Caco-2 (cell line): ENCODE measurements around the gene ATP23. TPM values are rescaled to one million over a fixed set of nuclear protein-coding genes. Genes with fewer than 3 reads are reported as not detected.
A peak's percentile ranks its signal among the peaks of the same experiment; 100 is the strongest.

Source experiments
- BruUV-seq: library from RNA; stranded (reverse); fragments of 400-500 nt; replicated peaks from 2 replicates; lab custom pipeline; 2021; lab: Mats Ljungman, UMichigan
- CTCF ChIA-PET: fragments of 300-600 bp; sonication (Branson Sonifier 250); formaldehyde crosslinking; loops from one replicate; lab custom pipeline; 2022; ENCODE audit warnings: antibody characterized with exemption; lab: Charles Lee
- POLR2A ChIA-PET: fragments of 300-600 bp; sonication (Branson Sonifier 250); formaldehyde crosslinking; loops from one replicate; lab custom pipeline; 2022; ENCODE audit warnings: antibody characterized with exemption; lab: Charles Lee
- DNase-seq, 2 experiments: peaks; one replicate each; pipeline versions ENCODE4 v3.0.0 to v3.0.0-alpha.2; 2020 to 2022
- H3K27me3 ChIP-seq: replicated peaks from 2 replicates; pipeline ENCODE4 v1.6.0; 2011; ENCODE audit warnings: low read length; ENCODE audit not compliant: control insufficient read depth, insufficient read depth
- H3K36me3 ChIP-seq: 2 replicates; pipeline ENCODE4 v1.5.1; 2011; ENCODE audit warnings: low read length; ENCODE audit not compliant: control insufficient read depth, insufficient read depth
- H3K4me1 ChIP-seq: fragments of 250-450 bp; sonication (Bioruptor Pico); 2 replicates; pipeline ENCODE4 v1.5.1; 2020; ENCODE audit warnings: mild to moderate bottlenecking
- H3K4me3 ChIP-seq: 2 replicates; pipeline ENCODE4 v1.5.1; 2011; ENCODE audit warnings: low read depth, mild to moderate bottlenecking, control low read depth, low read length
- H3K9me3 ChIP-seq: fragments of 250-450 bp; sonication (Bioruptor Pico); 2 replicates; pipeline ENCODE4 v1.5.1; 2020; ENCODE audit warnings: mild to moderate bottlenecking, moderate library complexity
- H3K27ac Mint-ChIP-seq: one replicate; pipeline ENCODE4 v1.8.0; 2022; ENCODE audit warnings: mixed read lengths; ENCODE audit not compliant: unreplicated experiment
- H3K27me3 Mint-ChIP-seq: one replicate; pipeline ENCODE4 v1.8.0; 2022; ENCODE audit warnings: mixed read lengths; ENCODE audit not compliant: insufficient read depth, unreplicated experiment
- H3K36me3 Mint-ChIP-seq: one replicate; pipeline ENCODE4 v1.8.0; 2022; ENCODE audit warnings: mild to moderate bottlenecking, mixed read lengths; ENCODE audit not compliant: insufficient read depth, unreplicated experiment
- H3K4me1 Mint-ChIP-seq: one replicate; pipeline ENCODE4 v1.8.0; 2022; ENCODE audit warnings: low read depth, mixed read lengths; ENCODE audit not compliant: unreplicated experiment
- H3K4me3 Mint-ChIP-seq: one replicate; pipeline ENCODE4 v1.8.0; 2022; ENCODE audit warnings: mild to moderate bottlenecking, moderate library complexity, mixed read lengths; ENCODE audit not compliant: unreplicated experiment
- H3K9me3 Mint-ChIP-seq: one replicate; pipeline ENCODE4 v1.8.0; 2022; ENCODE audit warnings: mixed read lengths; ENCODE audit not compliant: unreplicated experiment
- CTCF ChIP-seq, 2 experiments: fragments of 200-600 bp in 1 of 2; IDR thresholded peaks; 1 replicate in 1 of 2; 2 replicates in 1 of 2; pipeline versions ENCODE4 v1.5.1 to v1.8.0; 2011 to 2022; ENCODE audit warnings: antibody characterized with exemption in 1 of 2, control low read depth in 1 of 2, inconsistent platforms in 1 of 2, low read depth in 1 of 2, low read length in 1 of 2, mild to moderate bottlenecking in 1 of 2, moderate library complexity in 1 of 2; ENCODE audit not compliant: insufficient read depth in 1 of 2, severe bottlenecking in 1 of 2, unreplicated experiment in 1 of 2
- intact Hi-C: fragments of 100-400 bp; cut with micrococcal nuclease; formaldehyde crosslinking; loops from one replicate; pipeline ENCODE4 v1.10.0; 2022; ENCODE audit not compliant: unreplicated experiment
- total RNA-seq: library from RNA; stranded (reverse); gene quantifications from 2 replicates; pipeline ENCODE4 v1.2.3, GENCODE V29; 2022

ATP23 gene
- total RNA-seq, 1 experiment from 2014 or later = 6.6 TPM

- ChIA-PET CTCF (interaction anchor here (0.5 to 1.0 kb wide), 3 partner anchors 8 to 97 kb away, joined by 3 to 10 read pairs (median 5); no protein-coding TSS in a partner anchor), POLR2A (interaction anchor here (1.4 kb wide), 1 partner anchor 56 kb away, joined by 3 read pairs; the partner anchor contains the start of gene CTDSP2)
- intact Hi-C loops = no loop called here
- Mint-ChIP-seq H3K9me3 (no peaks in the 10 kb centered on the region), H3K4me1 (peaks cover 16% of the 10 kb centered on the region), H3K27me3 (peaks cover 13% of the 10 kb centered on the region), H3K27ac (no peak overlapping the region), H3K36me3 (no peaks in the 10 kb centered on the region), H3K4me3 (no peak overlapping the region)
- TF ChIP-seq CTCF (IDR thresholded peaks at IDR 0.05; ENCODE audit: insufficient read depth in 1 of 2, low read depth in 1 of 2, low read length in 1 of 2, severe bottlenecking in 1 of 2, unreplicated experiment in 1 of 2) = no peak
- no peak overlapping the region for H3K4me3 ChIP-seq
- H3K27me3 ChIP-seq = no peaks in the 10 kb centered on the region
- H3K4me1 ChIP-seq = no peaks in the 10 kb centered on the region
- H3K36me3 ChIP-seq = no peaks in the 10 kb centered on the region
- peak in 1 of 2 experiments; percentile 16 for DNase-seq
- H3K9me3 ChIP-seq = no peaks in the 10 kb centered on the region
- BruUV-seq = no TSS peak
These were observed 38.8 kb upstream of the ATP23 start for GRCh38 chr12:57902478-57902969.

GRCh38 chr12:57904426-57904825 is 36.9 kb upstream of the ATP23 start:
- intact Hi-C loops = no loop called here
- no peaks in the 10 kb centered on the region for H3K9me3 ChIP-seq
- POLR2A ChIA-PET = no interaction called here

More at GRCh38 chr12:57904426-57904825, 36.9 kb upstream of the ATP23 start:
- H3K36me3 Mint-ChIP-seq = no peaks in the 10 kb centered on the region
- TF ChIP-seq CTCF (IDR thresholded peaks at IDR 0.05; ENCODE audit: insufficient read depth in 1 of 2, low read depth in 1 of 2, low read length in 1 of 2, severe bottlenecking in 1 of 2, unreplicated experiment in 1 of 2) = no peak
- H3K27me3 Mint-ChIP-seq = peaks cover 12% of the 10 kb centered on the region
- Histone ChIP-seq H3K4me1 (no peaks in the 10 kb centered on the region), H3K4me3 (no peak overlapping the region), H3K27me3 (no peaks in the 10 kb centered on the region), H3K36me3 (no peaks in the 10 kb centered on the region)
- DNase-seq = no peak
- no TSS peak for BruUV-seq
- no peak overlapping the region for H3K27ac Mint-ChIP-seq
- CTCF ChIA-PET = interaction anchor here (0.9 to 1.0 kb wide), 2 partner anchors 67 to 72 kb away, joined by 4 to 10 read pairs; no protein-coding TSS in a partner anchor
- H3K4me3 Mint-ChIP-seq = no peak overlapping the region
- no peaks in the 10 kb centered on the region for H3K9me3 Mint-ChIP-seq
- H3K4me1 Mint-ChIP-seq = peaks cover 16% of the 10 kb centered on the region
